ENCODE data around the gene TMPRSS4. TPM values are rescaled to one million over a fixed set of nuclear protein-coding genes. Genes with fewer than 3 reads are reported as not detected.

Gene TMPRSS4
- total and polyA plus RNA-seq, 2 of the 13 experiments (the other 11 are each of a cell fraction or from before 2014, with no cell fraction given) = 0.32 TPM; not detected in 1

GRCh38 chr11:118090545-118091162 lies 13.8 kb downstream of the TMPRSS4 start:
- intact Hi-C loops (cut with micrococcal nuclease; ENCODE audit: unreplicated experiment) (no loop called here), in situ Hi-C loops (cut with HindIII; ENCODE audit: extremely low pct_ligation_motif_present, low pct_unique_long_range_greater_than_20kb) (no loop called here)
- ChIA-PET CTCF (ENCODE audit: low intra/inter-chr PET ratio, low total read pairs) (no interaction called here), POLR2A (no interaction called here)
- BruUV-seq (replicated peaks) = no TSS peak
- peak overlapping the region; percentile 45; the same call in 1 of the 2 replicates for H3K4me2 ChIP-seq (ENCODE audit: low read depth, low read length)
- ATAC-seq = no peak; the same call in 1 of the 3 replicates
- no peaks in the 10 kb centered on the region for H3K79me2 ChIP-seq (ENCODE audit: insufficient read depth, low read length)
- peaks cover 82% of the 10 kb centered on the region for H3K4me1 ChIP-seq (ENCODE audit: insufficient read depth, low read length)
- 29% methylated on average over 7 of the region's 7 CpGs for WGBS (ENCODE audit: low lambda C conversion rate)
- H3K36me3 ChIP-seq (replicated peaks in 1 of 2; ENCODE audit: control insufficient read depth in 1 of 2, insufficient read depth in 2 of 2, low read length in 2 of 2) = no peaks in the 10 kb centered on the region
- DNase-seq (ENCODE audit: low spot score) = peak; percentile 52
- peaks cover 12% of the 10 kb centered on the region for H3K9me3 ChIP-seq (ENCODE audit: low read length)
- no peaks in the 10 kb centered on the region for H4K20me1 ChIP-seq (ENCODE audit: insufficient read depth, low read length)
- FAIRE-seq = no peak
- H2AFZ ChIP-seq (ENCODE audit: low read length) = no peak overlapping the region
- no peak overlapping the region for H3K27ac ChIP-seq (ENCODE audit: extremely low read length, insufficient read depth, low read length)
- peaks cover 0 to 7% of the 10 kb centered on the region in 2 experiments; a peak in 1 of 5 replicates for H3K27me3 ChIP-seq (ENCODE audit: control insufficient read depth in 1 of 2, insufficient read depth in 2 of 2, low read length in 2 of 2)
- H3K4me3 ChIP-seq (replicated peaks in 1 of 3; ENCODE audit: insufficient read depth in 1 of 3, low read depth in 2 of 3, low read length in 3 of 3) = no peak overlapping the region
- no peak overlapping the region for H3K9ac ChIP-seq (ENCODE audit: insufficient read depth, low read depth, low read length)
- no peak for TF ChIP-seq SOX6 (IDR thresholded peaks at IDR 0.05)
- peak; percentile 75 for TF ChIP-seq SOX6 (CRISPR knock-in tag; IDR thresholded peaks at IDR 0.05)
- TF ChIP-seq ZNF883 (CRISPR knock-in tag; IDR thresholded peaks at IDR 0.05; ENCODE audit: not compliant biosample characterization) = no peak
- TF ChIP-seq EP300 (IDR thresholded peaks at IDR 0.05; ENCODE audit: low read depth in 2 of 2, low read length in 2 of 2) = 0 out of 4 replicates have a peak, but pooled peaks of 1 of the 2 experiments have one; percentile 9
- no peak for TF ChIP-seq EP300 (CRISPR knock-in tag; IDR thresholded peaks at IDR 0.05; ENCODE audit: borderline replicate concordance)
- no peak for TF ChIP-seq ZNF556 (CRISPR knock-in tag; IDR thresholded peaks at IDR 0.05; ENCODE audit: borderline replicate concordance)
- TF ChIP-seq TBX3 (IDR thresholded peaks at IDR 0.05; ENCODE audit: borderline replicate concordance) = 0 out of 2 replicates have a peak, but pooled peaks have one; percentile 25
- TF ChIP-seq, protein P1, sequence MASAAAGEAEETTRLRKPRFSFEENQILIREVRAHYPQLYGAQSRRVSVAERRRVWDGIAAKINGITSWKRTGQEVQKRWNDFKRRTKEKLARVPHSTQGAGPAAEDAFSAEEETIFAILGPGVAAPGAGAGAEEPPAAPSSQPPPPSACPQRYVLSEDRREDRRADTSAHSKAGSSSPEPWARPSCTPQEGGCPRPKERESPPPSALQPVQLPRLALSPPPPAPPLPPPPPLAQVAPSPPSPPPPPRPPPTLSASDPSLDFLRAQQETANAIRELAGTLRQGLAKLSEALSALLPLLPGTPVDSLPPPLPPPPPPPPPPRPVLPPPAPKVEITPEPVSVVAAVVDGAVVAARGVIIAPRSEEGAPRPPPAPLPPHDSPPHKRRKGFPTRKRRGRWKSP (CRISPR knock-in tag; IDR thresholded peaks at IDR 0.05) = no peak
- TF ChIP-seq, protein P2, sequence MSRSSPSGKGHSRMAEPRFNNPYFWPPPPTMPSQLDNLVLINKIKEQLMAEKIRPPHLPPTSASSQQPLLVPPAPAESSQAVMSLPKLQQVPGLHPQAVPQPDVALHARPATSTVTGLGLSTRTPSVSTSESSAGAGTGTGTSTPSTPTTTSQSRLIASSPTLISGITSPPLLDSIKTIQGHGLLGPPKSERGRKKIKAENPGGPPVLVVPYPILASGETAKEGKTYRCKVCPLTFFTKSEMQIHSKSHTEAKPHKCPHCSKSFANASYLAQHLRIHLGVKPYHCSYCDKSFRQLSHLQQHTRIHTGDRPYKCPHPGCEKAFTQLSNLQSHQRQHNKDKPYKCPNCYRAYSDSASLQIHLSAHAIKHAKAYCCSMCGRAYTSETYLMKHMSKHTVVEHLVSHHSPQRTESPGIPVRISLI (CRISPR knock-in tag; IDR thresholded peaks at IDR 0.05; ENCODE audit: borderline replicate concordance) = peak; percentile 17; the same call in 1 of the 2 replicates
- TF ChIP-seq FOXP1 (IDR thresholded peaks at IDR 0.05) = no peak
- peak; percentile 14; the same call in 1 of the 2 replicates for TF ChIP-seq FOXP1 (CRISPR knock-in tag; IDR thresholded peaks at IDR 0.05)
- no peak for TF ChIP-seq ZNF563 (CRISPR knock-in tag; IDR thresholded peaks at IDR 0.05)
- TF ChIP-seq SAP130 (CRISPR knock-in tag; IDR thresholded peaks at IDR 0.05; ENCODE audit: low read depth) = 0 out of 2 replicates have a peak, but pooled peaks have one; percentile 8
- no peak for TF ChIP-seq THRA (CRISPR knock-in tag; IDR thresholded peaks at IDR 0.05; ENCODE audit: borderline replicate concordance)
- 0 out of 2 replicates have a peak, but pooled peaks have one; percentile 15 for TF ChIP-seq PAXIP1 (CRISPR knock-in tag; conservative IDR thresholded peaks at IDR 0.05)

All from HepG2 (cell line).